GM19438 (cell line): ENCODE measurements around the gene GPC6.

Experiments
- ATAC-seq: cut with Tn5 transposase; IDR thresholded peaks from one replicate; pipeline ENCODE4 v1.9.1; 2021; ENCODE audit warnings: low read depth; ENCODE audit not compliant: unreplicated experiment

Gene GPC6

DNA sequence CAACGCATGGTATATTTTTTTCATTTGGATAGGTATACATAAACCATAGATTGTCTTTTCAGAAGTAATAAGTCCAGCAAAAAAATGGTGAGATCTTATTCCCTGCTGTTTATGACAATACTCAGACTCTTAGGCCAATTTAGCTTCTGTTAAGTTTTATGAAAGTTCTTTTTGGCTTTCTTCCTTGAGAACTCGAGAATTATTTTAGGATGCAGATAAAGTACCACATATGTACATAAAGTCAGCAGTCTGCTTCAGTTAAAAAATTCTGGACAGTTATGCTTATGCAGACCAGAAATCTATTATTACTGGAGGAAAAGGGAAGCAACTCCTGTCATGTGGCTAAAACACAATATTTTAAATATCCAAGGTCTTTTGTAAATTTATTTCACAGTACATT lies 422.9 kb downstream of the GPC6 start:
- ATAC-seq: no peak

DNA sequence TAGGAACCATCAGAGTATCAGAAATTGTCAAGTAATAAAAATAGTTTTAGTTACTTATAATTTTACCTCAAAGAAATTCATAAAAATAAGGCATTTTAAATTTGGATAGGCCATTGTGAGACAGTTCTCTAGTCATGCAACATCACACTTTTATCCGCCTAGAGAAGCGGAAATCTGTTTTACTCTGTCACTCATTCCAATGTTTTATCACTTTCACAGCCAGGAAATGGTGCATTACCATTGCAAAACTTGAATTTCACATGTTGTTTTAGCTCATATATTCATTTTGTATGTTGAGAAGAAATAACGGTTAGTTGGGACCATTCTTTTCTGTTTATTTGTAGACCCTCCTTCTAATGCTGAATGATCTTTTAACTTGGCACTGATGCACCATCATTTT lies 427.2 kb downstream of the GPC6 start:
- ATAC-seq: no peak

DNA sequence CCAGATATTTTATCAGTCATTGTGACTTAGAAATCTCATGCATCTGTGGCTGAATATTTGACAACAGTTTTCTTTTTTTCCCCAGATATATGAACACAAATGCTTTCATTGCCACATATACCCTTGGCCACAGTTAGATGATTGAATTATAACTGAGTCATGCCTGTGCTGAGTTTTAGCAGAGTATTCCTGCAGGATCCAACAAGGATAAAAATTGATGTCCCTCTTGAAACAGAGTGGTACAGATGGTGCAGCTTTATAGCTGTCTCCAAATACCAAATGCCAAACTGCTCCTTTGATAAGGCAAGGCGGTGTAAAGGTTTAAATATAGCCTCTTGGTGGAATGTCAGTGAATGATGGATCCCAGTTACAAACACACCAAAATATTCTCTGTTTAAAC lies 428.5 kb downstream of the GPC6 start:
- ATAC-seq: no peak

DNA sequence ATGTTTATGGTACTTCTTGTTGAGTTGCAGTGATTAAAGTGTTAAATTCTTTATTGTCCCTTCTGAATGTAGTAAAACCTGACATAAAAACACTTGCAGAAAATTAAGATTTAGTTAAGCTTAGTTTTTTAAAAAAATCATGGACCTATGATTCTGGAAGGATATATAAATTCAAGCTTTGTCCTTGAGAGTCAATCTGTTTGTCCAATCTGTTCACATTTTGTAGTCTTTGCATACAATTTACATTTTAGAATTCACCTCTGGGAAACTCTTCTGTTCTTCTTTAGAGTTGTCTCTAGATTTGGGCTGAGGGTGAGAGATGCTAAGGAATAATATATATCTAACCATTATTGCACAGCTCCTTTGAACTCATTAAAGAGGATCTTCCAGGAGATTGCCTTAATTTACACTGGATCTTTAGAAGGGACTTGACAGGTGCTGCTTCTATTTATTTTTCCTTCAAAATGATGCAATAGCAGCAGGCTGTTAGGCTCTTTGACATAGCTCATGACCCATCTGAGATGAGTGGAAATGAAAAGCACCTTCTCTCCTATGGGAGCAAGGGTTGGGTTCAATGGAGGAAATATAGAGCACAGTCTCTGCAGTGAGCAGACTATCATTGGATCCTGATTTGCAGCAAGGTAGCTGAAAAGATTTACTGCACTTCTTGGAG lies 433.9 kb downstream of the GPC6 start:
- no peak for ATAC-seq

DNA sequence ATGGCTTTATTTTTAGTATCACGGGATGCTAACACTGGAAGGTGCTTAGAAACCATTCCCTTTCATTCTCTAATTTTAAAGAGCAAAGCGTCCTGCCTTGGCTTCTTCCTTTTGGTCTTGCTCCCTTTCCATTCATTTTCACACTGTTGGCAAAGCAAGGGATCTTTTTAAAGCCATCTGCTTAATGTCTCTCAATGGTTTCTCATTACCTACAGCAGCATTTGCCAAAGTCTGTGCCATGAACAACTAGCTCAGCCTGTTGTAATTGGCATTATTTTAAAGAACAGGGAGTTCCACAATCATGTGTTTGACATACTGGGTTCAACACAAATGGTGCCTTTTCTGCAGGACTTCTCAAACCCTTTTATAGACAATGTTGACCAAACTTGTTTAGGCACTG lies 444.3 kb downstream of the GPC6 start:
- ATAC-seq: no peak

DNA sequence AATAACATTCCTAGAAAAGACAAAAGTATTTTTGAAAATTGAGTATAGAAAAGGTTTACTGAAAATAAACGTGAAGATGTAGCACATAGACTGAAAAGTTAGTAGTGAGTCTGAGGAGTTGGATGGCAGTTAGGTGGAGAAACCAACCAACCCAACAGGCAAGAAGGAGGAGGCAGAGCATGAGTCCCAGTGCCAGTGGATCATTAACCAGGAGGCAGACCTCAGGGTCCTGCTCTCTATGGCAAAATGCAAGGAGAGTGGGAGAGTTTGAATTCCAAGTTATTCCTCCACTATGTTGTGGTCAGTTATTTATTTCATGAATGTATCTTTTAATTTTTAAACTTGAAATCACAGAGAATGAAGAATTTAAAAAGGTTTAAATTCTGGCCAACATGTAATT lies 446.4 kb downstream of the GPC6 start:
- no peak for ATAC-seq

DNA sequence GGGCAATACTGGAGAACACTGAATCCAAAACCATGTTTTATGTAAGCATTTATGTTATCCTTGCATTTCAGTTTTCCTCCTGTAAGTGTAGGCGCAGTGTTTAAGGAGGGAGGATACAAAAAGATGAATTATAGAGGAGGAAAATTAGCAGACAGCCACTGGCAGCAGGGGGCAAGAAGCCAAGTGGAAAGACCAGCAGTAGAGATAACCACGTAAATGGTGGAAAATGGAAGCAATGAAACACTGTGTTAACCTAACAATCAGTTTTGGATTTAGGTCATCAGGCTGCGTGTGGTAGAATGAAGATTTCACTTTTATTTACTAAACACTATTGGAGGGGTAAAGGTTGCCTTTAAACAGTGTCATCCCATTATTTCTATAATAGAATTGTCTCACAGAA lies 447.3 kb downstream of the GPC6 start:
- ATAC-seq: no peak

DNA sequence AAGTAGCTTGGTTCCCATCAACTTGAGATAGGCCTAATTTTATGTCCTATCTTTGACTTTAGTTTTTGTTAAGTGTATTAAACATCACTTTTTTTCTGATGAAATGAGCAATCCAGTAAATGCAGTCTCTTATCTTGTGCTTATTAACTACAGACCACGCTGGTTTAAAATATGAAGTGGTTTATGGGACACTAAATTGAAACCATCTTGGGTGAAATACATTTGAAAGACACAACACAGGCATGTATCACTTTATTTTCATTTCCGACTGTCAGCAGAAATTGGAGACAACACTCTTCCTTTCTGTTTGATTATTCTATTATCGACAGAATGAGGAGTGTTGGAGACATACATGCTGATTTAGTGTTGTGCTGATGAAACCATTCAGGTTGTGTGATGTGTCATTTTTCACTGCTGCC lies 447.7 kb downstream of the GPC6 start:
- no peak for ATAC-seq

DNA sequence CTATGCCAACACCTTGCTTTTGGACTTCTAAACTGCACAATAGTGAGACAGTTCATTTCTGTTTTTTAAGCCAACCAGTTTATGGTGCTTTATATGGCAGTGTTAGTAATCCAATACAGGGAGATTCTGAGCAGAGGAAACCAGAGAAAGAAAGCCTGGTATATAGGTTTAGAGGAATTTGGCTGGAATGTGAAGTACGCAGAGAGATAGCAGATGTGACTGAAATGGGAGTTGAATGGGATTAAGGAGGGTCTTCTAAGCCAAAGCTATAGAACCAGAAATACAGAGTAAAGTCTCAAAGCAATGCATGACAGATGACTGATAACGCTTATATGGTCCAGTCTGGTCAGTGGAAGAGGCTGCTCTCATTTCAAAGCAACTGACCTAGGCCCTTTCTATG lies 453.7 kb downstream of the GPC6 start:
- no peak for ATAC-seq

DNA sequence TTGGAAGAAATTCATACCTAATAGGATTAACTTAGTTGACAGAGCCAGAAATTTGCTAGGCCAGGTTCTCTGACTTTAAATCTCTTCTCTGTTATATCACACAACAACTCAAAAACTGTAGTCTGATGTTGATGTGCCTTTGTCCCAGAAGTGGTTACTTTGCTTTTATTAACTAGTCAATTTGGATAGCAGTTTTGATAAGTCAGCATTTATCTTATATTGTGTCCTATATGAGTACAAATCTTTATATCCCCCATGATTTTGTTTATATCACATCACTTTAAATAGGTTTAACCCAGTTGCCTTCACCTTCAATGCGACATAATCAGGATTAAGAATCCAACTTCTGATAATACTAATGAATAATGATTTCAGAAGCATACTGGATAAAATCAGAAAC lies 459.3 kb downstream of the GPC6 start:
- no peak for ATAC-seq

DNA sequence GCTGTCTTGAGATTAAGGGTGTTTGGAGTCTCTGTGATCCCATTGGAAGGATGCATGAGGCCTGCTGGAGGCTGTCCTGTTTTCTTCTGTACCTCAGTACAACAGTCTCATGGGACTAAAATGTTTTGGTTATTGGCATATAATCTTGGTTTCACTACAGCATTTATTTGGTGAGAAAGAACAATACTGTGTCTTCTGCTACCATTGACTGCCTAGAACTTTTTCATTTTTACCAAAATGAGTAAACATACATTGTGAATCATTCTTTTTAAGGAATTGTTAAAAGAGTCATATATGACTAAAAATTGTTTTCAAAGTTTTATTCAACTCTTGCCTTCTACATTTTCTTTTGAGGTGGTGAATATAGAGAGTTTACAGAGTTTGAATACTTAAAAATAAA lies 459.8 kb downstream of the GPC6 start:
- ATAC-seq: no peak

DNA sequence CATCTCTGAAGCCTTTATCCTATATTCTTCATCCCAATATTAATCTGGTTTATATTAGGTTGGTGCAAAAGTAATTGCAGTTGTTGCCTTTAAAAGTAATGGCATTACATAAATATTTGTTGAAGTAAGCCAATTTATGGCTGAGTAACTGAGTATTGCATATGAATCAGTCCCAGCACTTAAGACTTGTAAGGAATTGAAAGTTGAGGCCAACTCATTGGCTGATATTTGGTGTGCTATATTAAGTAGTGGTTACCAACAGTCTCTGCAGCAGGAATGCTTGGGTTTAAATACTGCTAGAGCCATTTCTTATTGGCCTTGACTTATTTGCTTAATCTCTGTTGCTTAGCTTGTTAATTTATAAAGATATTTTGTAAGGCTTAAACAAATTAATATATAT lies 460.7 kb downstream of the GPC6 start:
- ATAC-seq: no peak

DNA sequence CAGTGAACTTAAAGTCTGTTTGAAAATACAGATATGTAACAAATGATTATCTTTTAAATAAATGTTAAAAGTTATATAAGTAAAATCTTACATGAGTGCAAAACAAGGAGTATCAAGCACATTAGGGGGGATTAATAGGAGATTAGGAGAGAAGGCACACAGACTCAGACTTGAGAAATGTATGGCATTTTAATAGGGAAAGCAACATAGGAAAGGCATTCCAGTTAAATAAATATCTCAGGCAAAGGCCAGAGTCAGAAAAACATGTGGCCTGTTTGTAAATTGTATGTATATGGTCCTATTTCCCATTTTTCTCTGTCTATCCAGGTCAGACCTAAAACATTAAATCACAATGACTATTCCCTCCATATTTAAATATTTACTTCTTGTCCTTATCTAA lies 462.7 kb downstream of the GPC6 start:
- no peak for ATAC-seq

DNA sequence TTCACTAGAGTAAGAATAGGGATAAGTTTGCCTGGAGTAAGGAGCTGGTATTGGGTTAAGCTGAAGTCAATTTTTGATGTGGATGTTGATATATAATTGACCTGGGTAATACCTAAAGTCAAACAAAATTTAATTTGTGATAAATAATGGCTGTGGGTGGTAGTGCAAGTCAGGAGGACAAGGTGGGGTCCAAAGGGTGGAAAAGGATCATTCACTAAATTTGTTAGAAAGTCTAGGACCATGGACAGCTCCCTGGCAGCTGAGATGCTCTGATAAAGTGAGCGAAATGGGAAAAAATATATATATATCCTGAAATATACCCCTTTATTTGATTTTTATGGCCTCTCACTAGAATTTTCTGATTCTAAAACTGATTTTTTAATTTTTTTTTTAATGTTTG lies 463.5 kb downstream of the GPC6 start:
- ATAC-seq: no peak

DNA sequence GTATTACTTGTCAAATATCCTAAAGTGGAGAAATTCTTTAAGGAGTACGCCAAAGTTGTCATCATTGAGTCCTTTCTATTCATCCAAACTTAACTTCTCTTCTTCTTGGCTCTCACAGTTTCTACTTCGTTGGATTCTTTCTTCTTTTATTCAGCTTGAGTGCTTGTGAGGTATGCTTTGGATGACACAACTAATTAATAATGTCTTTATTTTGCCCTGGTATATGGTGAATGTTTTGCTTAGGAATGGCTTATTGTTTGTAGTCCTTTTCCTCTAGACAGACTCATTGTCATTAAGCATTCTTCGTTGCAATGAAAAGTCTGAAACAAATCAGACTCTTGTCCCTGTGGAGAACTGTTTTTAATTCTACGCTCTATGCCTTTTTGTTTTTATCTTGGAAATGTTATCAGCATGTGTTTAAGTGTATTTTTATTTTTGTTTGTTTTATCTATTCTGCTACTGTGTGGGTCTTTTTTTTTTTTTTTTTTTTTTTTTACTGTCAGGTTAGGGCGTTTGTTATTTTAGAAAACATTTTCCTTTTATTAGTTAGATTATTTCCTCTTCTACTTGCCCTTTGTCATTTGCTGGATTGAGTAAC lies 471.5 kb downstream of the GPC6 start:
- ATAC-seq: no peak

DNA sequence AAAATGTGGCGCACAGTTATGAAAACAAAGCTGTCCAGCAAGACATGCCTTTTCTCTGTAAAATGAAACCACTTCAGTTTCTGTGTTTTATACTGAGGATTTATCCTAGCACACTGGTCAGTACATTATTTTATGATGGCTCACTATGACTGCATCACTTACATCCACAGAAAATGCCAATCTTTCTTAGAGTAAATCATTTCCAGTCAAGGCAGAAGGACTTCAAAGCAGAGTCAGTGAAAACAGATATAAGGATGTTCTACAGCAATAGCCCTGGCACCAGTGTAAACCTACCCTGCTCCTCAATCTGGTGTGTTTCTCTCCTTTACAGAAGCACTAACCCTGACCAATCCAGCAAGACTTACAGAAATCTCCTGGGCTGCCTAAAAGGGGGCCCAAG lies 473.5 kb downstream of the GPC6 start:
- ATAC-seq: no peak

DNA sequence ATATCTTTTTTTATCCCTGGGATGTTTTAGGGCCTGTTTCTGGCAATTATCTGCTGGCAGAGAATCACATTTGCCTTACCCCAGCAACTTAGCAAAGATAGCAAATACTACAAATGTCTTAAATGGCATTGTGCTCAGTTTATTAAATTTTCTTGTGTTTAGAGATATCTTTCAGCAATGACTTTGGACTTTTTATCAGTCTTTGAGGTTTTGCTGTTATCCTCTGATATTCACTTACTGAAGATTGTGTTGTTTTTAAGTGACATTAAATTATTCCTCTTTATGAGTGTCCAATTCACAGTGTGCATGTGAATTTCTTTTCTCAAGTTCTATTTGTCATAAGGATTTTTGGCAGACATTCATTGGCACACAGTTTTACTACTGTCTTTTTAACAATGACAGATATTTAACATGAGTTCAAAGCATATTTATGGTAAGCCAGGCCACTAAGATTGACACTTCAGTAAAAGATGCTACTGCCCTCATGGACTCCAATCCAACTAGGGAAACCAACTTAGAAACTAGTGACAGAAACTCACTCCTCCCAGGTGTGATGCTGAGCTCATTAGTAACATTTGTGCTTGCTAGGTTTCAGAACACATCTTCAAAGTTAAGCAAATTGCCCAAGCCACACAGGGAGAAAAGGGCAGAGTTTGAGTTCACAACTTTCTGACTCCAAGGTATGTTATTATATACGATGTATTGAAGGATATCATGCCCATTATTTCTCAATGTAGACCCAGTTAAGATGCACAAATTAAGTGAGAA lies 481.9 kb downstream of the GPC6 start:
- ATAC-seq: no peak

DNA sequence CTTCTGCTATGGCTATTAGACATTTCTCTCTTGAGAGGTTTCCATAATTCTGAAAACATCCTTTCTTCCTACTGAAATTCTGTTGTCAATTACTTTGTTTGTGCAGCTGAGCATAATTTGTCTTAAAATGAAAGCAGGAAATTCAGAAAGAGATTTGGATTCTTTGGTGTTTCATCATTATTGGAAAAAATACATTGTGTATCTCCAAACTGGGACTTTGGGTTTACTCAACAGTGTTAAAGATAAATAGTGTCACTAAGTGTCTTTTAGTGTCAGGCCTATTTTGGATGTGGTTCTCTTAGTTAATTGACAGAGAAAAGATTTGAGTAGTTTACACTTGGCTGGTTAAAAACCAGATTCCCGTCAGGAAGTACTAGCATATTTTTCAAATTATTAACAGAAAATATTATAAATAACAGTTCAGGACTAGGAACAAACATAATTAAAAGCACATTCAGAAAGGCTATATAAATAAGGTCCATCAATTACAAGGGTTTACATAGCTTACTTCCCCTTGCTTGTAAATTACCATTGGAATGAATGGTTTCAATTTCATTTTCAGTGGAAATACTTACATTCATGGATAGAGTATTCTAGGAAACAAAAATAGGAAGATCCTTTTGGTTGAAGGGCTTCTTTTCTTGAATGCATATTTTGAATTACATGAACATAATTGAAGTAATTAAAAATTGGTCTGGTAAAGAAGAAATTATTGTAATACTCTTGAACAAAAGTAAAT lies 483.1 kb downstream of the GPC6 start:
- ATAC-seq: no peak

DNA sequence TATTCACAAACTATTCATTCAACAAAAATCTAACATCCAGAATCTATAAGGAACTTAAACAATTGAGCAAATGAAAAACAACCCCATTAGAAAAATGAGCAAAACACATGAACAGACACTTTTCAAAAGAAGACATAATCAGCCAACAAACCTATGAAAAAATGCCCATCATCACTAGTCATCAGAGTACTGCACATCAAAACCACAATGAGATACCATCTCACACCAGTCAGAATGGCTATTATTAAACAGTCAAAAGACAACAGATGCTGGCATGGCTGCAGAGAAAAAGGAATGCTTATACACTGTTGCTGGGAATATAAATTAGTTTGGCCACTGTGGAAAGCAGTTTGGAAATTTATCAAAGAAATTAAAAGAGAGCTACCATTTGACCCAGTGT lies 487.6 kb downstream of the GPC6 start:
- ATAC-seq: no peak

DNA sequence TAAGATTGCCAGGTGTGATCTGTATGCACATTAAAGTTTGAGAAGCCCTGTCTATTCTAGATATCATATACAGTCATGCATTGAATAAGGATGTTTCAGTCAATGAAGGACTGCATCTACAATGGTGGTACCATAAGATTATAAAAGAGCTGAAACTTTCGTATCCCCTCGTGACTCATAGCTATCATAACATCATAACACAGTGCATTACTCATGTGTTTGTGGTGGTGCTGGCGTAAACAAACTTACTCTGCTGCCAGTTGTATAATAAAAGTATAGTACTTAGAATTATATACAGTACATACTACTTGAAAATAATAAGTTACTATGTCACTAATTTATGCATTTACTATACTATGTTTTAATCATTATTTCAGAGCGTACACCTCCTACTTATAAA lies 489.3 kb downstream of the GPC6 start:
- ATAC-seq: no peak

DNA sequence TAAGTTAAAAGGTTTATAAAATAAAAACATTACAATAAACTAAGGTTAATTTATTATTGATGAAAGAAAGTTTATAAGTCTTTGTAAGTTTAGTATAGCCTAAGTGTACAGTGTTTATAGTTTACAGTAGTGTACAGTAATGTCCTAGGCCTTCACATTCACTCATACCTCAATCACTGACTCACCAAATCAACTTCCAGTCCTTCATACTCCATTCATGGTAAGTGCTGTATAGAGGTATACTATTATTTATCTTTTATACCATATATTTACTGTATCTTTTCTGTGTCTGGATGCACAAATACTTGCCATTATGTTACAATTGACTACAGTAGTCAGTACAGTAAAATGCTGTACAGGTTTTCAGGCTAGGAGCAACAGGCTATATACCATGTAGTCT lies 490.0 kb downstream of the GPC6 start:
- ATAC-seq: no peak
